ENCODE results near the gene MAP7D1. TPM values are rescaled to one million over a fixed set of nuclear protein-coding genes. Genes with fewer than 3 reads are reported as not detected.
A peak's percentile ranks its signal among the peaks of the same experiment; 100 is the strongest.

The MAP7D1 gene
- polyA plus RNA-seq, 3 donors: 52.7 to 63.6 (median 60.0) TPM

GRCh38 chr1:36126005-36126716 lies 29.8 kb upstream of the MAP7D1 start:
- DNase-seq (ENCODE audit: low read depth in 3 of 3, low spot score in 2 of 3): no peak

GRCh38 chr1:36126797-36127500 lies 29.0 kb upstream of the MAP7D1 start:
- no peak for DNase-seq (ENCODE audit: low read depth in 3 of 3, low spot score in 2 of 3)

- DNase-seq (ENCODE audit: low read depth in 3 of 3, low spot score in 2 of 3): no peak
These were observed 27.6 kb upstream of the MAP7D1 start for GRCh38 chr1:36128126-36128904.

GRCh38 chr1:36128905-36129206 lies 27.1 kb upstream of the MAP7D1 start:
- DNase-seq (ENCODE audit: low read depth in 3 of 3, low spot score in 2 of 3): no peak

GRCh38 chr1:36132029-36132428 lies 23.9 kb upstream of the MAP7D1 start:
- DNase-seq (ENCODE audit: low read depth in 3 of 3, low spot score in 2 of 3): no peak

GRCh38 chr1:36133484-36133883 lies 22.5 kb upstream of the MAP7D1 start:
- no peak for DNase-seq (ENCODE audit: low read depth in 3 of 3, low spot score in 2 of 3)

- DNase-seq (ENCODE audit: low read depth in 3 of 3, low spot score in 2 of 3): no peak
These were observed 21.9 kb upstream of the MAP7D1 start for GRCh38 chr1:36134031-36134430.

GRCh38 chr1:36134505-36135329 lies 21.2 kb upstream of the MAP7D1 start:
- peak in 1 of 3 donors; percentile 27 for DNase-seq (ENCODE audit: low read depth in 3 of 3, low spot score in 2 of 3)

GRCh38 chr1:36135330-36135667 lies 20.7 kb upstream of the MAP7D1 start:
- DNase-seq (ENCODE audit: low read depth in 3 of 3, low spot score in 2 of 3): no peak

- DNase-seq (ENCODE audit: low read depth in 3 of 3, low spot score in 2 of 3): no peak
These were observed 20.2 kb upstream of the MAP7D1 start for GRCh38 chr1:36135796-36136195.

GRCh38 chr1:36136535-36136934 lies 19.4 kb upstream of the MAP7D1 start:
- DNase-seq (ENCODE audit: low read depth in 3 of 3, low spot score in 2 of 3): no peak

- no peak for DNase-seq (ENCODE audit: low read depth in 3 of 3, low spot score in 2 of 3)
These were observed 18.7 kb upstream of the MAP7D1 start for GRCh38 chr1:36137226-36137625.

- no peak for DNase-seq (ENCODE audit: low read depth in 3 of 3, low spot score in 2 of 3)
These were observed 18.2 kb upstream of the MAP7D1 start for GRCh38 chr1:36137776-36138175.

GRCh38 chr1:36139521-36139920 lies 16.4 kb upstream of the MAP7D1 start:
- no peak for DNase-seq (ENCODE audit: low read depth in 3 of 3, low spot score in 2 of 3)

- no peak for DNase-seq (ENCODE audit: low read depth in 3 of 3, low spot score in 2 of 3)
These were observed 13.8 kb upstream of the MAP7D1 start for GRCh38 chr1:36142121-36142520.

GRCh38 chr1:36143424-36143823 lies 12.5 kb upstream of the MAP7D1 start:
- DNase-seq (ENCODE audit: low read depth in 3 of 3, low spot score in 2 of 3): no peak

- no peak for DNase-seq (ENCODE audit: low read depth in 3 of 3, low spot score in 2 of 3)
These were observed 11.5 kb upstream of the MAP7D1 start for GRCh38 chr1:36144413-36144812.

- peak in 1 of 3 donors; percentile 8 for DNase-seq (ENCODE audit: low read depth in 3 of 3, low spot score in 2 of 3)
These were observed 7.1 kb upstream of the MAP7D1 start for GRCh38 chr1:36148821-36149236.

- DNase-seq (ENCODE audit: low read depth in 3 of 3, low spot score in 2 of 3): peak; percentile 96 to 97 (median 97)
These were observed 6.6 kb upstream of the MAP7D1 start, which contains the start of gene TRAPPC3 for GRCh38 chr1:36149237-36149972. Gene TRAPPC3, minus strand, starts transcription at chr1:36149486. Its CDS starts 108 bp downstream, at chr1:36149378.

GRCh38 chr1:36149973-36150295 lies 6.0 kb upstream of the MAP7D1 start:
- DNase-seq (ENCODE audit: low read depth in 3 of 3, low spot score in 2 of 3): no peak
